ENCODE results near the gene PABPC3. TPM values are rescaled to one million over a fixed set of nuclear protein-coding genes. Genes with fewer than 3 reads are reported as not detected.

Gene PABPC3
- total RNA-seq, 2 donors from 2014 or later, result 0.10 TPM; not detected in 1

Other genes with a start within 250 kb of the PABPC3 start
- gene AMER2, start 76.2 kb downstream of the PABPC3 start, total RNA-seq, result not detected
- 10 to 100 TPM; 13.3 to 17.5 TPM for gene MTMR6, start 191.4 kb downstream of the PABPC3 start, total RNA-seq
- gene NUP58, start 205.5 kb downstream of the PABPC3 start, total RNA-seq, result 10 to 100 TPM; 24.7 to 34.2 TPM

Data from left cardiac atrium (tissue), 2 donors.